ENCODE measurements around the gene DSCAML1.

DSCAML1 gene

GRCh38 chr11:117498791-117499190 lies 298.2 kb downstream of the DSCAML1 start:
- no peak overlapping the region for H3K4me3 ChIP-seq (ENCODE audit: control insufficient read depth, low read depth, low read length)
- no peak for TF ChIP-seq CTCF (IDR thresholded peaks at IDR 0.05; ENCODE audit: control insufficient read depth, insufficient read depth, low read depth, low read length, missing control alignments)
- no peak for DNase-seq (ENCODE audit: low read depth)

GRCh38 chr11:117497206-117497951 lies 299.6 kb downstream of the DSCAML1 start:
- H3K4me3 ChIP-seq (ENCODE audit: control insufficient read depth, low read depth, low read length) = no peak overlapping the region
- DNase-seq (ENCODE audit: low read depth) = no peak
- no peak for TF ChIP-seq CTCF (IDR thresholded peaks at IDR 0.05; ENCODE audit: control insufficient read depth, insufficient read depth, low read depth, low read length, missing control alignments)

GRCh38 chr11:117495357-117495756 lies 301.7 kb downstream of the DSCAML1 start:
- DNase-seq (ENCODE audit: low read depth) = no peak
- no peak for TF ChIP-seq CTCF (IDR thresholded peaks at IDR 0.05; ENCODE audit: control insufficient read depth, insufficient read depth, low read depth, low read length, missing control alignments)
- no peak overlapping the region for H3K4me3 ChIP-seq (ENCODE audit: control insufficient read depth, low read depth, low read length)

GRCh38 chr11:117492578-117493251 lies 304.3 kb downstream of the DSCAML1 start:
- TF ChIP-seq CTCF (IDR thresholded peaks at IDR 0.05; ENCODE audit: control insufficient read depth, insufficient read depth, low read depth, low read length, missing control alignments) = no peak
- no peak for DNase-seq (ENCODE audit: low read depth)
- no peak overlapping the region for H3K4me3 ChIP-seq (ENCODE audit: control insufficient read depth, low read depth, low read length)

GRCh38 chr11:117490911-117491310 lies 306.1 kb downstream of the DSCAML1 start:
- DNase-seq (ENCODE audit: low read depth) = no peak
- TF ChIP-seq CTCF (IDR thresholded peaks at IDR 0.05; ENCODE audit: control insufficient read depth, insufficient read depth, low read depth, low read length, missing control alignments) = no peak
- no peak overlapping the region for H3K4me3 ChIP-seq (ENCODE audit: control insufficient read depth, low read depth, low read length)

- no peak for TF ChIP-seq CTCF (IDR thresholded peaks at IDR 0.05; ENCODE audit: control insufficient read depth, insufficient read depth, low read depth, low read length, missing control alignments)
- DNase-seq (ENCODE audit: low read depth) = no peak
Observed at GRCh38 chr11:117489999-117490679, 306.9 kb downstream of the DSCAML1 start.

More at GRCh38 chr11:117489999-117490679, 306.9 kb downstream of the DSCAML1 start:
- no peak overlapping the region for H3K4me3 ChIP-seq (ENCODE audit: control insufficient read depth, low read depth, low read length)

Measured in AG09309 (cell line).